HG02642 (cell line): ENCODE data around the gene TOM1L1.

Source experiments
- ATAC-seq: cut with Tn5 transposase; IDR thresholded peaks from one replicate; pipeline ENCODE4 v1.9.1; 2021; ENCODE audit warnings: mild to moderate bottlenecking; ENCODE audit not compliant: unreplicated experiment, poor library complexity

TOM1L1 gene

DNA sequence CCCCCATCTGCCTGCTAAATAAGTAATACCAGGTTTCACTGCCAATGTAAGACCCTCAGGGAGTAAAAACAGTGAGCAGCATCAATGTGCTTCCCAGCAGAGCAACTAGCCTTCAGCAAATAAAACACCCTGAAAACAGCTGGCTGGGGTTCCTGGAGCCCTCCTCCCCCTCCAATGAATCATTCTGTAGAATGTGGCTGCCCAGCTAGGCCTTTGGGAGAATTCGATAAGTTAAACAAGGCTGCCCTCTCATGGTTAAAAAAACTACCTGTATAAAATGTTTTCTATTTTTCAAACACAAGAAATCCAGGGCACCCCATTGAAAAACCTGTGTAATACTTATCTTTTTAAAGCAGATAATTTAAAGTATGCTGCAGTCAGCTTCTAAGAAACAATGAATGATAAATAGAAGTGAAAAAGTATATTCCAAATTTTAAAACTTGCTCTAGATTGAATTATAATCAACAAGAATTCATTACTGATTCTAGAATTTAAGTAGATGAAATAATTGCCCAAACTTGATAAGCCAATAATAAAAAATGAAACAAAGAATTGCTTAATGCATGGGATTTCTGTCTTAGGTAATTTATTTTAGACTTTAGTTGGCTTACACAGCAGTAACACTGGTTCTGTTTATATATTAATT is 9.4 kb upstream of the TOM1L1 start:
- ATAC-seq, result peak; percentile 54

- ATAC-seq, result no peak
Observed at GRCh38 chr17:54892360-54892759, 8.3 kb upstream of the TOM1L1 start.

- ATAC-seq, result no peak
Observed at GRCh38 chr17:54898576-54898975, 2.1 kb upstream of the TOM1L1 start.

DNA sequence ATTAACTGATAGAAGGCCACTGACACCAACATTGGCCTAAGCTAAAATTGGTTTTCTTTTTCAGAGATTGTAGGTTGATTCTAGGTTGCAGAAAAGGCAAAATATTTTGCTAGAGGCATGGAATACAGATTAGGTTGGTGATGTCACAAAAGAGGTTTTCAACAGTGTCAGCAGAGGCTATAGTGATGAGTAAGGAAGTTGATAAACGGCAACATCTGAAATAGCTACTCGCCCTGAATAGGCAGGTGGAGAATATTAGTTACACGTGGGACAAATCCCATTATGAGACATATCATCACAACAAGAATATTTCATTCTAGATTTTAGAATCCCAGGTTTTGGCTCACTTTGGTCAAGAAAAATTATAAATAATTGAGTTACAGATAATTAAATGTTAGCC is 1.5 kb upstream of the TOM1L1 start:
- ATAC-seq, result no peak

GRCh38 chr17:54899721-54900456 is 763 bp upstream of the TOM1L1 start:
- ATAC-seq, result peak; percentile 7

DNA sequence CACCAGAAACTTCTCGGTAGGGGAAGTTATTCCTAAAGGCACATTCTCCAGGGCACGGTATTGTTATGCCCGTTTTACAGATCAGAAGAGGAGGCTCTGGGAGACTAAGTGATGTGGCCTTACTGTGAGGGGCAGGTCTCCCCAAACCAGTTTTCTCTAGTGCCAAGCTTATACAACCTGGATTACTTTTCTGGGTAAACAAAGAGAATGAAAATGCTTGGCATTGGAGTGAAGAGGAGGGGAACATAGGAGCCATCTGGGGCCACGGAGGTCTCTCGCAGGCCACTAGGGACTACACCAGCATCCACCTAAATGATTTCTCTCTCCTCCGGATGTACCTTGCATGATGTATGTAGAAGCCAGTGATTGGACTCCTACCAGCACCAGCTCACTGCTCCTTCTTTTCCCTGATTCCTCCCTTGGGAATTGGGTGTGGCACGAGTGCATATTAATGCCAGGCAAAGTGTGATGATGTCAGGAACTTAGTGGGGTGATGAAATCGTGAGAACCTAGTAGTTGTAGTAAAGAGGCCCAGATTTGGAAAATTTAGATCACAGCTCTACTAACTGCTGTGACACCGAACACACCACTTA is 674 bp downstream of the TOM1L1 start:
- no peak for ATAC-seq

DNA sequence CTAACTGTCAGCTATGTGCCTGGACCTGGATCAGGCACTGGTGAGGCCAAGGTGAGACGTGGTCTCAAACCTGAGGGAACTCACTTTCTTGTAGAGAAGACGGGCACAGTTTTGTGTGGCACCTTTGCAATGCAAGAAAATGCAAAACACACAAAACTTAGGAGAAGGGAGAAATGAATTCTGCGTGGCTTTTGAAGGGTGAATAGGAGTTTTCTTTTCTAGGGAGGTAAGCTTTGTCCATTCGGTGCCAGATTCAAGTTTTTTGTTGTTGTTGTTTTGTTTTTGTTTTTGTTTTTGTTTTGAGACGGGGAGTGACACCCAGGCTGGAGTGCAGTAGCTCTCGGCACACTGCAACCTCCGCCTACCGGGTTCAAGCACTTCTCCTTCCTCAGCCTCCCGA is 1.4 kb downstream of the TOM1L1 start:
- no peak for ATAC-seq

DNA sequence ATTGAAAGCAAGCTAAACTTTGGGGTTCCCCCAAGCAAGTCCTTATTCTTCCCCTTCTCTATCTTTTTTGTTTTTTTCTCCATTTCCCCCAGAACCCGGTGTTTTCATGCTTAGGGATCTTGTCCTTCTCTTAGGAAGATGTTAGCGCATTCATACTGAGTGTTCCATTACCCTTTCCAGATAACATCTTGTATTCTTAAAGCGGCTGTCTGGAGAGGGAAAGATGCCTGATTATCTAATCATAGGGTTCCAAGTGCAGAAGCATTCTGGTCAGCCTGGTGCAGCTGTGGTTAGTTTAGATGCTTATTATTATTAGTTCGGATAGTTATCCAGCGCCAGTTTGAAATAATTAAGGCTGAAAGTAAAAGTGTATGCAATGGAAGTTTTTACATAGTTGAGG is 2.0 kb downstream of the TOM1L1 start:
- ATAC-seq, result no peak

GRCh38 chr17:54903375-54903774 is 2.7 kb downstream of the TOM1L1 start:
- no peak for ATAC-seq

- no peak for ATAC-seq
Observed at GRCh38 chr17:54906683-54907082, 6.0 kb downstream of the TOM1L1 start.

- no peak for ATAC-seq
Observed at GRCh38 chr17:54907376-54907775, 6.7 kb downstream of the TOM1L1 start.

DNA sequence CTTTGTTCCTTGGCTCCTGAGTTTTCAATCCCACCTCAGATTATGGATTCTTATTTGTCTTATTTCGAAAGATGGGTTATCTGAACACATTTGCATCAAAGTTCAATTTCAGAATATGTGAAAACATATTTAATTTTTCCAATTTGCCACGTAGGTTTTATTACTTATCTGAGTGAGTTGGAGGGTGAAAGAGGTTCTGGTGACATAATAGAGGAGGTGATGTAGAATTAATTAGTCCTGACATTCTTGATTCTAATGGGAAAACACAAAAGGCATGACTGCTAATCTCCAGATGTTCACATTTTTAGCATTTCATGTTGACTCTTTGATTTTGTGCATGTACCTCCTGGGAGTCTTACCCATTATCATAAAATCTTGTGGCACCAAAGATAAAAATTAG is 9.1 kb downstream of the TOM1L1 start:
- ATAC-seq, result no peak

DNA sequence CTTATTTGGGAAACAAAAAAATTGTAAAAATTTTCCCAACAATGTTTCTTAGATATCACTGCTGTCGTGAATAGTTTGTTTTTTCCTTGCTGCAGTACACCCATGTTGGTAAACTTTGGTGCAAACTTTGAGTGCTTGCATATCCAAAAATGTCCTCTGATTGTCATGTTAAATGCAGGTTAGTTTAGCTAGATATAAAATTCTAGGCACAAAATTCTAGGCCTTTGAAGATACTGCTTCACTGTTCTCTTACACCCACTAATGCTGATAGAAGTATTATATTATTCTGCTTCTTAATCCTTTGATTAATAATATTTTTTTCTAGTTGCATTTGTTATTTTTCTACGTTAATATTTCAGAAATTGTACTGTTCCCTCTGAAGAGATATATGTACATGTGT is 16.1 kb downstream of the TOM1L1 start:
- ATAC-seq, result no peak

GRCh38 chr17:54919425-54919824 is 18.8 kb downstream of the TOM1L1 start:
- no peak for ATAC-seq

DNA sequence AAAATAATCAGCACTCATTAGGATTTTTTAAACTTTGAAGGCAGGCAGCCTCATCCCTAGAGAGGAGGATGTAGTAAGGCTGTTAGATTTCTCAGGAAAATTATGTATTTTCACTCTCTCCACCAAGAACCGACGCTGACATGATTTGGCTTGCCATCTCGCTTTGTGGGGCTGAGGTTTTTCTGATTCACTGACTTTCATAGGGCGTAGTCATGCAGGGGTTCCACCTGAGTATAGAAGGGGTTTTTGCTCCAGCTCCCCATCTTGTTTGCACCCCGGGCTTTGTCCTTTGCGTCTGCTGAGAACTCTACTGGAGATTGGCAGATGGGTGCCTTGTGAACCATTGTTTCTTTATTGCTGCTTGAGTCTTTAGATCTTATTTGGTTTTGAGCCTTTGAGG is 20.2 kb downstream of the TOM1L1 start:
- no peak for ATAC-seq

DNA sequence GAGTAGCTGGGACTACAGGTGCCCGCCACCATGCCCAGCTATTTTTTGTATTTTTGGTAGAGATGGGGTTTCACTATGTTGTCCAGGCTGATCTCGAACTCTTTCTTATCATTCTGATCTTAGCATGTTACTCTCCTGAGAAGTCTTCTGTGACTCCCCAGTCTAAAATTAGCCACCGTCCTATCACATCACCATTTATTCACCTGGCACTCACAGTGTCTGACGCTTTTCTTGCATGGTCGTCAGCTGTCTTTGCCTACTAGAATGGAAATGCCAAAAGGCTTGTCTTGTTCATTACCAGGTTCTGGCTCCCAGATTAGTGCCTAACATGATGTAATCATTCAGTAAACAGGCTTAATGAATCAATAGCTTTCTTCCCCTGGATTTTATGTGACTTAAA is 23.8 kb downstream of the TOM1L1 start:
- no peak for ATAC-seq

GRCh38 chr17:54927525-54927924 is 26.9 kb downstream of the TOM1L1 start:
- no peak for ATAC-seq

GRCh38 chr17:54932711-54933110 is 32.1 kb downstream of the TOM1L1 start:
- no peak for ATAC-seq

DNA sequence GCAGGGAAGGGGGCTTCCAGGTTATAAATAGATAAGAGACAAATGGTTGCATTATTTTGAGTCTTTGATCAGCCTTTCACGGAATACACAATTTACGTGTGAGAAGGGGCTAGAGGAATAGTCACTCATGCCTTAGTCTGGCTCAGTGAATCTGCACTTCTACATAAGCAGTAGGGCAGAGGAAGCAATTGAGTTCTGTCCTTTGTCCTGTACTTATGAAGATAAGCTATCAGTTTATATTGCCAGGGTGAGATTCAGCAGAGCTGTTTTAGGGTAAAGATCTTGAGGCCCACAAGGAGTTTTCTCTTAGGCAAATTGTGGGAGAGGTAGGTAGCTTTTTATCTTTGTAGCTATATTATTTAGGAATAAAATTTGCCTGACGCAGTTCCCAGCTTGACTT is 33.3 kb downstream of the TOM1L1 start:
- ATAC-seq, result no peak

DNA sequence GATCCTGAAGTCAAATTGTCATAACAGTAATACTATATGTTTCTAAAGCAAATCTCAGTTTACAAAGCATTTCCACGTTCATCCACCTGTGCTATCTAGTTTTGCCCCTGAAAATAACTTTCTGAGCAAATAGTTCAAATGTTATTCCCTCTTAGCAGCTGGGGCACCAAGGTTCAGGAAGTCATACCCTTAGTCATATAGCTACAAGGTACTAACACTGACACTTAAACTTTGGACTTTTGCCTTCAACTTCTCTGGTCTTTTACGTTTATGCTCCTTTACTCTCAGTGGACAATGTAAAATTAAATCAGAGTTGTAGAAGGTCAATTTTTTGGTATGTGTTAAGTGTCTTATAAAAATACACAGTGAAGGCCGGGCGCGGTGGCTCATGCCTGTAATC is 34.8 kb downstream of the TOM1L1 start:
- no peak for ATAC-seq

GRCh38 chr17:54937018-54937417 is 36.4 kb downstream of the TOM1L1 start:
- no peak for ATAC-seq

- ATAC-seq, result no peak
Observed at GRCh38 chr17:54937426-54937825, 36.8 kb downstream of the TOM1L1 start.
